ENCODE data around the gene MAP3K5. TPM values are rescaled to one million over a fixed set of nuclear protein-coding genes. Genes with fewer than 3 reads are reported as not detected.
A peak's percentile ranks its signal among the peaks of the same experiment; 100 is the strongest.

The MAP3K5 gene
- total RNA-seq, 1 donor from 2014 or later: 31.2 TPM

DNA sequence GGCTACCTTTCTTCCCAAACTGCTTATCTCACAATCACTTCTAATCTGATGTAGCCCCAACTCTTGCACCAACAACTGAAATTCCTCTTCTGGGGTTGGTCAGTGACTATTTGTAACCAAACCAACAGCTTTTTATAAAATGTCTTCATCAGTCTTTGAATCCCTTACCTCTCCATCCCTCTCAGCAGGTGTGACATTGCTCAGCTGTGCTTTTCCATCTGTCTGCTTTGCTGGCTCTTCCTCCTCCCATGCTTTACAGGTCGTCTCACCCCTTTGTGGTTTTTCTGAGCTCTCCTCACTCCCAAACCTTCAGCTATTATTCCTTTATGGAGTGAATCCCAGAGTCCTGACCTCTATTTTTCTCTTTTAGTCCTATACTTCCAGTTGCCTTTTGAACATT, 248.0 kb downstream of the MAP3K5 start:
- intact Hi-C loops (cut with DNase I): no loop called here
- no peak overlapping the region for H3K27ac ChIP-seq
- no peaks in the 10 kb centered on the region for H3K36me3 ChIP-seq
- no peak for TF ChIP-seq POLR2AphosphoS5 (IDR thresholded peaks at IDR 0.05; ENCODE audit: insufficient read depth in 1 of 2, low read depth in 1 of 2)
- TF ChIP-seq, protein P1, sequence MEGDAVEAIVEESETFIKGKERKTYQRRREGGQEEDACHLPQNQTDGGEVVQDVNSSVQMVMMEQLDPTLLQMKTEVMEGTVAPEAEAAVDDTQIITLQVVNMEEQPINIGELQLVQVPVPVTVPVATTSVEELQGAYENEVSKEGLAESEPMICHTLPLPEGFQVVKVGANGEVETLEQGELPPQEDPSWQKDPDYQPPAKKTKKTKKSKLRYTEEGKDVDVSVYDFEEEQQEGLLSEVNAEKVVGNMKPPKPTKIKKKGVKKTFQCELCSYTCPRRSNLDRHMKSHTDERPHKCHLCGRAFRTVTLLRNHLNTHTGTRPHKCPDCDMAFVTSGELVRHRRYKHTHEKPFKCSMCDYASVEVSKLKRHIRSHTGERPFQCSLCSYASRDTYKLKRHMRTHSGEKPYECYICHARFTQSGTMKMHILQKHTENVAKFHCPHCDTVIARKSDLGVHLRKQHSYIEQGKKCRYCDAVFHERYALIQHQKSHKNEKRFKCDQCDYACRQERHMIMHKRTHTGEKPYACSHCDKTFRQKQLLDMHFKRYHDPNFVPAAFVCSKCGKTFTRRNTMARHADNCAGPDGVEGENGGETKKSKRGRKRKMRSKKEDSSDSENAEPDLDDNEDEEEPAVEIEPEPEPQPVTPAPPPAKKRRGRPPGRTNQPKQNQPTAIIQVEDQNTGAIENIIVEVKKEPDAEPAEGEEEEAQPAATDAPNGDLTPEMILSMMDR (IDR thresholded peaks at IDR 0.05): no peak
- no peak for TF ChIP-seq POLR2A (IDR thresholded peaks at IDR 0.05)
- H3K27me3 ChIP-seq: no peaks in the 10 kb centered on the region
- DNase-seq (ENCODE audit: extremely low spot score in 2 of 2): no peak
- H3K4me3 ChIP-seq: no peak overlapping the region
- H3K4me1 ChIP-seq: peaks cover 2% of the 10 kb centered on the region
- no peaks in the 10 kb centered on the region for H3K9me3 ChIP-seq

DNA sequence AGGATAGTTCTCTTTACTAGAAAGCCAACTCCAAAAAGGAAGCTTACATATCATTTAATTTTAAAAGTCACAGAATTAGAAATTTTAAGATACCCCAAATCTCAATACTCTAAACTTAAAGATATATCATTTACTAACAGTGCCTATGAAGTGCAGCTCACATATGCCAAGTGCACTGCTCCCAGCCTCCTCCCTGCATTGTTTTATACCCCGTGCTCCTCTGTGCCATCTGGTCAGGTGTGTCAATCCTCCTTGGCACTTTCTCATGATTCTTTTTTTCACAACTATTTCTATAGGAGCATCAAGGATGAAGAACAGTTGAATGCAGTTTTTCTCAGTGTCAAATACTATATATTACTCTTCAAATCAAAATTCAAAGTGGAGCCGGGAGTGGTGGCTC, 250.9 kb downstream of the MAP3K5 start:
- no peak for TF ChIP-seq POLR2AphosphoS5 (IDR thresholded peaks at IDR 0.05; ENCODE audit: insufficient read depth in 1 of 2, low read depth in 1 of 2)
- TF ChIP-seq POLR2A (IDR thresholded peaks at IDR 0.05): no peak
- TF ChIP-seq, protein P1 (IDR thresholded peaks at IDR 0.05): no peak
- intact Hi-C loops (cut with DNase I): no loop called here
- H3K27ac ChIP-seq: no peak overlapping the region

DNA sequence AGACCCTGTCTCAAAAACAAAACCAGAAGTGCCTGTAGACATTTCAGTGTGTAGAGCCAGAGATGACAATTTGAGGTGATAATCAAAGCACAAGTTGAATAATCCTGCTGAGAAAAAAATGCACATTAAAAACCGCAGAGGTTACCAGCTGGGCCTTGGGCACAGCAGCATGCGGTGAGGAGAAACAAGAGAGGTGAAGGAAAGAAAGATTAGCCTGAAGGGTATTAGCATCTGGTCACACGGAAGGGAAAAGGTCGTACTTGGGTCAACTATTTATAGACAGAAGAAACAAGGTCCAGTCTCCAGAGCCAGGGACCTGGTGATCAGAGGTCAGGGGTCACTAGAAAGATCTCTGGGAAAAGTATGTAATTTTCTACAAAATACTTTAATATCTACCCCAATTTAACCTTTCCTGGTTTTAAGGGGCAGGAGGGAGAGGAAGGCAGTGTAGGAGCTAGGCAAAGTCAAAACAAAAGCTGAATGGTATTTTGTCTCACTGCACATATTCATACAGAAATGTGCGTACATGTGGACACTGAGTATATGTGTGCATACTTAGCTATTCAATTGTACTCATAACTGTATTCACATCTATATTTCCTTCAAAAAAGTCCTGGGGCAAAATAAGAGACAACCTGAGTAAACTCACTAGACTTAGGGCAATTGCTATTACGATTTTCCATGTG, 252.2 kb downstream of the MAP3K5 start:
- Histone ChIP-seq H3K9me3 (no peaks in the 10 kb centered on the region), H3K4me1 (no peaks in the 10 kb centered on the region), H3K27ac (no peak overlapping the region), H3K27me3 (no peaks in the 10 kb centered on the region), H3K4me3 (no peak overlapping the region), H3K36me3 (no peaks in the 10 kb centered on the region)
- intact Hi-C loops (cut with DNase I): no loop called here
- no peak for DNase-seq (ENCODE audit: extremely low spot score in 2 of 2)
- TF ChIP-seq POLR2AphosphoS5 (IDR thresholded peaks at IDR 0.05; ENCODE audit: insufficient read depth in 1 of 2, low read depth in 1 of 2): no peak
- TF ChIP-seq POLR2A (IDR thresholded peaks at IDR 0.05): no peak
- TF ChIP-seq, protein P1 (IDR thresholded peaks at IDR 0.05): no peak

More for the DNA sequence above, 250.9 kb downstream of the MAP3K5 start:
- Histone ChIP-seq H3K27me3 (no peaks in the 10 kb centered on the region), H3K4me1 (no peaks in the 10 kb centered on the region), H3K9me3 (no peaks in the 10 kb centered on the region), H3K4me3 (no peak overlapping the region), H3K36me3 (no peaks in the 10 kb centered on the region)
- DNase-seq (ENCODE audit: extremely low spot score in 2 of 2): no peak

DNA sequence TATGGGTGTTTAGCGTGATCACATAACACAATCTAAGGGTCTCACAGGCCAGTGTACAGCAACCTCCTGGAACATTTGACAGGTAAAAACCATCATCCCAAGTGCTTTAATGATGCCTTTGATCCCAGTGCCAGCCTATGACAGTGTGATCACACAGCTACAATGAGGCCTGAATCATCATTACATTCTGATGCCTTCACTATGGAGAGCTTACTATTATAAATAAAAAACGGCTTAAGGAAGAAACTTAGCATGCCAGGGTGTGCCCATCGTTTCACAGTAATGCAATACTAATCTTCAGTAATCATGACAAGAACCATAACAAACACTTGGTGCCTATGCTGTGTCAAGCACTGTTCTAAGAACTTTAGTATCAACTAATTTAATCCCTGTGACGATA, 253.4 kb downstream of the MAP3K5 start:
- Histone ChIP-seq H3K9me3 (no peaks in the 10 kb centered on the region), H3K4me3 (no peak overlapping the region), H3K4me1 (no peaks in the 10 kb centered on the region), H3K27ac (no peak overlapping the region), H3K27me3 (no peaks in the 10 kb centered on the region), H3K36me3 (no peaks in the 10 kb centered on the region)
- peak in 1 of 2 donors; percentile 48 for TF ChIP-seq POLR2AphosphoS5 (IDR thresholded peaks at IDR 0.05; ENCODE audit: insufficient read depth in 1 of 2, low read depth in 1 of 2)
- TF ChIP-seq POLR2A (IDR thresholded peaks at IDR 0.05): no peak
- DNase-seq (ENCODE audit: extremely low spot score in 2 of 2): no peak
- intact Hi-C loops (cut with DNase I): no loop called here

DNA sequence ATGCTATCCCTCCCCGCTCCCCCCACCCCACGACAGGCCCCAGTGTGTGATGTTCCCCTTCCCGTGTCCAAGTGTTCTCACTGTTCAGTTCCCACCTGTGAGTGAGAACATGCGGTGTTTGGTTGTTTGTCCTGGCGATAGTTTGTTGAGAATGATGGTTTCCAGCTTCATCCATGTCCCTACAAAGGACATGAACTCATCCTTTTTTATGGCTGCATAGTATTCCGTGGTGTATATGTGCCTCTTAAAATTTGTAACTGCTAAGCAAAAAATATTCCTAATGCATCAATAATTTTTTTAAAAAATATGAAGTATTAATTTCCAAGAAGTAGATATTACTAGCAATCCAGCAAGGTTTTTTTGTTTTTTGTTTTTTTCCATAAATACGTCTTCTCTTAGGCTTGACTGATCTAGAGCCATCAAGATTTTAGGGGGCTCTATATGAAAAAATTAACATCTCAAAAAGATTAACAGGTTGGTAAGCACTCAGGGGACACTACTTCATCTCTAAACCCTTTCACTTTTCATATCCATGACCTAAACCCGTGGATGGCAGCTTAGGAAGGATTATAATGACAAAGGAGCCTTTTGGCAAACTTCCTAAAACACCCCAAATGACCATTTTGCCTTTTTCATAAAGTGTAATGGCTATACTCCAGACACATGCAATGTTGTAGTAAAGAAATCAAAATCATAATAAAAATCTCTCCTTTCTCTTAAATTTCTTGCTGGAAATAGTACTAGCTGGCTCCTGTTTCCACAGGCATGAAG, 256.2 kb downstream of the MAP3K5 start:
- no peak for DNase-seq (ENCODE audit: extremely low spot score in 2 of 2)
- no peak overlapping the region for H3K4me3 ChIP-seq
- no peak for TF ChIP-seq POLR2A (IDR thresholded peaks at IDR 0.05)
- no peaks in the 10 kb centered on the region for H3K36me3 ChIP-seq
- intact Hi-C loops (cut with DNase I): no loop called here
- no peaks in the 10 kb centered on the region for H3K27me3 ChIP-seq
- no peaks in the 10 kb centered on the region for H3K4me1 ChIP-seq
- no peaks in the 10 kb centered on the region for H3K9me3 ChIP-seq
- H3K27ac ChIP-seq: no peak overlapping the region

Data from vagina (tissue), 2 donors.